Measurements from ENCODE around the gene THAP8. TPM values are rescaled to one million over a fixed set of nuclear protein-coding genes. Genes with fewer than 3 reads are reported as not detected.

THAP8 gene
- total RNA-seq (2021) (4.6 and 5.4 TPM in 2 replicates), Bru-seq, nascent RNA (percentile 43 among the genes with signal in this experiment), BruChase-seq, experiment 1, labeled RNA remaining after a 2-hour chase (percentile 37 among the genes with signal in this experiment), BruChase-seq, experiment 2, labeled RNA remaining after a 6-hour chase (percentile 43 among the genes with signal in this experiment)
- long read RNA-seq, transcript THAP8-201 (4 exons, 1,825 nt): major isoform, 22 of 32 reads
- long read RNA-seq, partial matches to known transcripts: 1 of 32 reads
- long read RNA-seq, other reads (novel, unspliced or antisense): 8 of 32 reads

DNA sequence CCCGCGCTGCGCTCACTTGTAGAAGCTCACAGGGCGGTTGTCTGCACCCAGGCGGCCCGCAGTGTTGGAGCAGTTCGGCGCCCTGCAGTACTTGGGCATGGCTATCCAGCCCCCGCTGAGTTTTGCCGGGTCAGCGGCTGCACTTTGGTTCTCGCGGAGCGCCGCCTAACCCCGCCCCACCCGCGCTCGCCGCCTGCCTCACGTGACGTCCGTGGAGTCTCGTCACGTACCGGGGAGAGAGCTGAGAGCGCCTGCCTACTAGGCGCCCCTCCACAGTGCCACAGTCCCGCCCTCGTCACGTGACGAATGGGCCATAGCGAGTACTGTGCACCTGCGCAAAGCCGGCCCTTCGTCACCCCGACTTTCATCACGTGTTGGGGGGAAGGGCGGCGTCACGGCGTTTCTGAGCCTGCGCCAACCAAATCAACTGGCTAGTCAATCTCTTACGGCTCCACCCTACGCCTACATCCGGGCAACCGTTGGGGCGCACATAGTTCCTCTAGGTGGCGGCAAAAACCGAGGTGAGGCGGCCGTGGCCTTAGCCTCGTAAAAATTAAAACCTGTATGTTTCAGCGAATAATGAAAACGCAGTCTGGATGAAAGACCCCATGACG lies at the start of gene THAP8:
Gene THAP8, minus strand, starts transcription at position 167 of the 614 bp plus-strand sequence. Its CDS starts 68 bp downstream, at position 99.
- DNase-seq (ENCODE audit: low spot score): peak; percentile 100
- no peaks in the 10 kb centered on the region for H3K9me3 ChIP-seq (ENCODE audit: low read depth, low read length, poor library complexity, severe bottlenecking)
- intact Hi-C loops (cut with micrococcal nuclease; ENCODE audit: unreplicated experiment): loop anchor here (2.0 kb wide), 1 partner anchor 61 kb away; the partner anchor contains the start of genes POLR2I and TBCB
- no TSS peak for BruUV-seq (replicated peaks)
- peak within 1 kb of the TSS; percentile 85 for H3K4me3 ChIP-seq (ENCODE audit: low read depth, low read length, poor library complexity, severe bottlenecking)
- peaks cover 9% of the 10 kb centered on the region for H3K36me3 ChIP-seq (ENCODE audit: insufficient read depth, low read length, poor library complexity, severe bottlenecking)
- TF ChIP-seq EZH2 (IDR thresholded peaks at IDR 0.05; ENCODE audit: borderline replicate concordance, low read depth, low read length, poor library complexity, severe bottlenecking): no peak
- peak; percentile 60 for TF ChIP-seq CTCF (conservative IDR thresholded peaks at IDR 0.05; ENCODE audit: low read depth, low read length)
- H3K4me1 ChIP-seq (ENCODE audit: insufficient read depth, low read length, poor library complexity, severe bottlenecking): peaks cover 5% of the 10 kb centered on the region
- ChIA-PET CTCF (interaction anchor here (0.7 kb wide), 1 partner anchor 127 kb away, joined by 9 read pairs; no protein-coding TSS in a partner anchor), POLR2A (ENCODE audit: low non-redundant PET) (interaction anchor here (0.5 kb wide), 1 partner anchor 12 kb away, joined by 3 read pairs; no protein-coding TSS in a partner anchor)
- peak within 1 kb of the TSS; percentile 93 for H3K27ac ChIP-seq (ENCODE audit: low read depth, low read length, poor library complexity, severe bottlenecking)
- no peaks in the 10 kb centered on the region for H3K27me3 ChIP-seq (replicated peaks; ENCODE audit: insufficient read depth, low read depth, low read length, poor library complexity)

DNA sequence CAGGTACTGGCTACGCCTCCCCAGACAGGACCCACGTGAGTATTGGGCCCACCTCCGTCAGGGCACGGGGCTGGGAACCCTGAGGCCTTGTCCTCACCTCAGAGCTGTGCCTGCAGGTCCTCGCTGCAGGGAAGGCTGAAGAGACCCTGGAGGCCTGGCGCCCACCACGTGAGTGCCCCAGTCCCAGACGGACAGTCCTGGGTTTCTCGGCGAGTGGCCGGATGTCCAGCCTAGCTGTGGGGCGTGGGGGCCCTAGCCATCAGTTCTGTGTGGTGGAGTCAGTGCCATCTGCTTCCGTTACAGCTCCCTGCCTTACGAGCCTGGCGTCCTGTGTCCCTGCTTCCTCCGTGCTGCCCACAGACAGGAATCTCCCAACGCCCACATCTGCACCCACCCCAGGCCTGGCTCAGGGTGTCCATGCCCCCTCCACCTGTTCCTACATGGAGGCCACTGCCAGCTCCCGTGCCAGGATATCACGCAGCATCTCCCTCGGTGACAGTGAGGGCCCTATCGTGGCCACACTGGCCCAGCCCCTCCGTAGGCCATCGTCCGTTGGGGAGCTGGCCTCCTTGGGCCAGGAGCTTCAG lies 49.0 kb upstream of the THAP8 start:
- intact Hi-C loops (cut with micrococcal nuclease; ENCODE audit: unreplicated experiment): no loop called here
- TF ChIP-seq EZH2 (IDR thresholded peaks at IDR 0.05; ENCODE audit: borderline replicate concordance, low read depth, low read length, poor library complexity, severe bottlenecking) (no peak), CTCF (conservative IDR thresholded peaks at IDR 0.05; ENCODE audit: low read depth, low read length) (no peak)
- BruUV-seq (replicated peaks): no TSS peak
- ChIA-PET POLR2A (ENCODE audit: low non-redundant PET) (no interaction called here), CTCF (no interaction called here)
- no peak overlapping the region for H3K27ac ChIP-seq (ENCODE audit: low read depth, low read length, poor library complexity, severe bottlenecking)
- H3K36me3 ChIP-seq (ENCODE audit: insufficient read depth, low read length, poor library complexity, severe bottlenecking): peaks cover 42% of the 10 kb centered on the region
- no peaks in the 10 kb centered on the region for H3K9me3 ChIP-seq (ENCODE audit: low read depth, low read length, poor library complexity, severe bottlenecking)
- no peaks in the 10 kb centered on the region for H3K27me3 ChIP-seq (replicated peaks; ENCODE audit: insufficient read depth, low read depth, low read length, poor library complexity)
- DNase-seq (ENCODE audit: low spot score): no peak
- no peaks in the 10 kb centered on the region for H3K4me1 ChIP-seq (ENCODE audit: insufficient read depth, low read length, poor library complexity, severe bottlenecking)
- no peak overlapping the region for H3K4me3 ChIP-seq (ENCODE audit: low read depth, low read length, poor library complexity, severe bottlenecking)

- no peak overlapping the region for H3K4me3 ChIP-seq (ENCODE audit: low read depth, low read length, poor library complexity, severe bottlenecking)
- intact Hi-C loops (cut with micrococcal nuclease; ENCODE audit: unreplicated experiment): no loop called here
- no peak for DNase-seq (ENCODE audit: low spot score)
- H3K36me3 ChIP-seq (ENCODE audit: insufficient read depth, low read length, poor library complexity, severe bottlenecking): peaks cover 47% of the 10 kb centered on the region
- BruUV-seq (replicated peaks): no TSS peak
- no peaks in the 10 kb centered on the region for H3K9me3 ChIP-seq (ENCODE audit: low read depth, low read length, poor library complexity, severe bottlenecking)
- H3K27ac ChIP-seq (ENCODE audit: low read depth, low read length, poor library complexity, severe bottlenecking): no peak overlapping the region
- H3K27me3 ChIP-seq (replicated peaks; ENCODE audit: insufficient read depth, low read depth, low read length, poor library complexity): no peaks in the 10 kb centered on the region
- ChIA-PET CTCF (no interaction called here), POLR2A (ENCODE audit: low non-redundant PET) (no interaction called here)
- TF ChIP-seq EZH2 (IDR thresholded peaks at IDR 0.05; ENCODE audit: borderline replicate concordance, low read depth, low read length, poor library complexity, severe bottlenecking) (no peak), CTCF (conservative IDR thresholded peaks at IDR 0.05; ENCODE audit: low read depth, low read length) (no peak)
- no peaks in the 10 kb centered on the region for H3K4me1 ChIP-seq (ENCODE audit: insufficient read depth, low read length, poor library complexity, severe bottlenecking)
These were observed 47.7 kb upstream of the THAP8 start for GRCh38 chr19:36101550-36102327.

Data from A673 (cell line).